ENCODE results near the gene CHGA.

CHGA gene

DNA sequence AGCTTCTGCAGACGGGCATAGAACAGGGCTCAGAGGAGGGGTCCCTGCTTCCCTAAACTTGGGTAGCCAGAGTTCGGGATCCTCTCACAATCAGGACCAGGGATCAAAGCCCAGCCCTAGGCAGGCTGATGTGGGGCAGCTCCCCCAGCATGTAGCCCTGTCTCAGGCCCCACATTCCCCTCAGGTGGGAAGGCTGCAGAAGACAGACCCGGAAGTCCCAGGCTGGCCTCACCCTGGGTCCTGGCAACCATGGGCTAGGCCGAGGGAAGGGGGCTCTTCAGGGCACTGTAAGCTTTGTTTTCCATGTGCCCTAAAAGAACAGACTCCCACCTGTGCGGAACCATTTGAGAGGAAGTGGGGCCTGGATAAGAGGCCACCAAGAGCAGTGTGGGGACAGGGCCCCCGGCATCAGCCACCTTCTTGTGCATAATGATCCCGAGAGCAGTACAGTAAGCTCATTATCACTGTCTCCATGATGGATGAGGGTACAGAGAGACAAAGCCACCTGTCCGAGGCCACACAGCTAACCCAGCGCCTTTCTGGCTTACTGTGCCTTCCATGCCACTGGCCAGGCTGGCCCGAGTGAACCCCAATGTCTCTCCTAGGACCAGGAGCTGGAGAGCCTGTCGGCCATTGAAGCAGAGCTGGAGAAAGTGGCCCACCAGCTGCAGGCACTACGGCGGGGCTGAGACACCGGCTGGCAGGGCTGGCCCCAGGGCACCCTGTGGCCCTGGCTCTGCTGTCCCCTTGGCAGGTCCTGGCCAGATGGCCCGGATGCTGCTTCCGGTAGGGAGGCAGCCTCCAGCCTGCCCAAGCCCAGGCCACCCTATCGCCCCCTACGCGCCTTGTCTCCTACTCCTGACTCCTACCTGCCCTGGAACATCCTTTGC lies 11.5 kb downstream of the CHGA start:
- Histone ChIP-seq H3K9me3 (ENCODE audit: control insufficient read depth, insufficient read depth, low read length) (no peaks in the 10 kb centered on the region), H3K4me1 (ENCODE audit: control insufficient read depth, insufficient read depth, low read length) (no peaks in the 10 kb centered on the region), H3K9ac (ENCODE audit: low read depth, low read length) (no peak overlapping the region), H3K36me3 (ENCODE audit: control insufficient read depth, insufficient read depth, low read length) (peaks cover 2% of the 10 kb centered on the region), H3K27me3 (ENCODE audit: control insufficient read depth, insufficient read depth, low read length) (no peaks in the 10 kb centered on the region), H3K4me3 (ENCODE audit: low read depth, low read length) (no peak overlapping the region)

DNA sequence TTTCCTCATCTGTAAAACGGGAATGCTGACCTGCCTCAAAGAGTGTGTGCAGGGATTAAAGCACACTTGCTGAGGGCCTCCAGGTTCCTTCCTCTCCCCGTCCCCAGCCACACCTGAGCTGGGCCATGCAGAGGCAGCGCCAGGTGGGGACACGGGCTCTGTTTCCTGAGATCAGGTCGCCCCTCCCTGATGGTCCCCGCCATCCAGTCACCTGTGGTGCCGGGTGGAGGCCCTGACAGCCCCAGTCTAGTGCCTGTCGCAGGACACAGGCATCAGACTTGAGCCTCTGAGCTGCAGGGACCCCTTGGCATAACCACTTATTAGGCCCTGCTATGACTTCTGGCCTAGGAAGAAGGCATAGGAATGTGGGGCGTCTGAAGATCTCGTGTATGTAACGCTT lies 12.5 kb downstream of the CHGA start:
- no peaks in the 10 kb centered on the region for H3K4me1 ChIP-seq (ENCODE audit: control insufficient read depth, insufficient read depth, low read length)
- no peaks in the 10 kb centered on the region for H3K27me3 ChIP-seq (ENCODE audit: control insufficient read depth, insufficient read depth, low read length)
- no peaks in the 10 kb centered on the region for H3K9me3 ChIP-seq (ENCODE audit: control insufficient read depth, insufficient read depth, low read length)
- no peak overlapping the region for H3K9ac ChIP-seq (ENCODE audit: low read depth, low read length)
- no peak overlapping the region for H3K4me3 ChIP-seq (ENCODE audit: low read depth, low read length)
- peaks cover 2% of the 10 kb centered on the region for H3K36me3 ChIP-seq (ENCODE audit: control insufficient read depth, insufficient read depth, low read length)

DNA sequence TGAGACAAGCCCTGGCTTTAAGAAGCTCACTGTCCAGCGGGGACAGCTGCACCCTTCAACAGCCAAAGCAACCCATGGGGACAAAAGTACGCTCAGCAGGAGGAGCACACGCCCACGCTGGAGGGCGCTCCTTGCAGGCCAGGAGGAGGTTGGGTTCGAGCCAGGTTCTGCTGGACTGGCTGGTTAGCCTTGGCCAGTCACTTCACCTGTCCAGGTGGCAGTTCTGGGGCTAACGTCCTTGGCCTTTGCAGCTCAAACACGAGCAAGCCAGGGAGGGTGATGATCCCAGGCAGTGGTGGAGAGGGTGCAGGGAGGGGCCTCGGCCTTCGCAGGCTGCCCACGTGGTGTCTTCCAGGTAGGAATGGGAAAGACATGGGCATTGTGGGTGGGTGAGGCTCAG lies 13.1 kb downstream of the CHGA start:
- Histone ChIP-seq H3K4me3 (ENCODE audit: low read depth, low read length) (no peak overlapping the region), H3K36me3 (ENCODE audit: control insufficient read depth, insufficient read depth, low read length) (peaks cover 5% of the 10 kb centered on the region), H3K9ac (ENCODE audit: low read depth, low read length) (no peak overlapping the region), H3K4me1 (ENCODE audit: control insufficient read depth, insufficient read depth, low read length) (no peaks in the 10 kb centered on the region), H3K9me3 (ENCODE audit: control insufficient read depth, insufficient read depth, low read length) (no peaks in the 10 kb centered on the region), H3K27me3 (ENCODE audit: control insufficient read depth, insufficient read depth, low read length) (no peaks in the 10 kb centered on the region)

DNA sequence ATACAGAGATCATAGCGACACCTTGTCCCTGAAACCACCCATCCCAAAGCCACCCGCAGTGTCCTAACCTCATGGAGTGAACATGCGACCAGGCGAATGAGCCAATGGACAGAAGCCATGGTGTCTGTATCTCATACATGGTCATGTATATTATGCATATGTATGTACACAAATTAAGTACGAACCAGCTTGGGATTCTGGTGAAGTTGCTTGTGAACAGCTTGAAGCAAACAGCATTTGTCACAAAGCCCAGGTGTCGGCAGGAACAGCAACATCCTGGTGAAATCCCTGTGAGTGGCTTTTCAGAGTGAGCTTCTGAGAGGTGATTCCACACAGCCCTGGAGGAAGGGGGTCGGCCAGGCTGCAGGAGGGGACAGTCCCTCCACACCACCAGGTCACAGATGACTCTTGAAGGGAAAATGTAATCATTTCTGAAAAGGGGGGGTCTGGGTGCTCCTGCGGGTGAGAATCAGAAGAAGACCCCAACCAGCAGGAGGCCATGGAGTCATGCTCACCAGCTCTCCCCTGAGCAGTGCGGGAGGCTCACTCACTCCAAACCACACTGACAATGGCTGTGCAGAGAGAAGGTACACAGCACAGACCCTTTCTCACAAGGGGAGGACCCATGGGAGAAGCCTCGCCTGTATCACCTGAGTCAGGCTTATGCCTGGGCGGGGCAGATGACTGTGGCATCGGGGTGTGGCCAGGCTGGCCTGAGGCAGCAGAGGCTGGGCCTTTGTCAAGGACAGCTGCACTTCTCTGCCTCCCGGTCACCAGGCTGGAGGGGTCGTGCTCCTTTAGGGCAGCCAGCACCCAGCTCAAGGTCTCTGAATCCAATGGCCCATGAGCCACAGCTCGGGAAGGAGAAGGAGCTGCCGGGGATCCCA lies 14.3 kb downstream of the CHGA start:
- H3K4me1 ChIP-seq (ENCODE audit: control insufficient read depth, insufficient read depth, low read length) = no peaks in the 10 kb centered on the region
- H3K4me3 ChIP-seq (ENCODE audit: low read depth, low read length) = no peak overlapping the region
- no peak overlapping the region for H3K9ac ChIP-seq (ENCODE audit: low read depth, low read length)
- no peaks in the 10 kb centered on the region for H3K9me3 ChIP-seq (ENCODE audit: control insufficient read depth, insufficient read depth, low read length)
- H3K27me3 ChIP-seq (ENCODE audit: control insufficient read depth, insufficient read depth, low read length) = no peaks in the 10 kb centered on the region
- H3K36me3 ChIP-seq (ENCODE audit: control insufficient read depth, insufficient read depth, low read length) = peaks cover 8% of the 10 kb centered on the region

DNA sequence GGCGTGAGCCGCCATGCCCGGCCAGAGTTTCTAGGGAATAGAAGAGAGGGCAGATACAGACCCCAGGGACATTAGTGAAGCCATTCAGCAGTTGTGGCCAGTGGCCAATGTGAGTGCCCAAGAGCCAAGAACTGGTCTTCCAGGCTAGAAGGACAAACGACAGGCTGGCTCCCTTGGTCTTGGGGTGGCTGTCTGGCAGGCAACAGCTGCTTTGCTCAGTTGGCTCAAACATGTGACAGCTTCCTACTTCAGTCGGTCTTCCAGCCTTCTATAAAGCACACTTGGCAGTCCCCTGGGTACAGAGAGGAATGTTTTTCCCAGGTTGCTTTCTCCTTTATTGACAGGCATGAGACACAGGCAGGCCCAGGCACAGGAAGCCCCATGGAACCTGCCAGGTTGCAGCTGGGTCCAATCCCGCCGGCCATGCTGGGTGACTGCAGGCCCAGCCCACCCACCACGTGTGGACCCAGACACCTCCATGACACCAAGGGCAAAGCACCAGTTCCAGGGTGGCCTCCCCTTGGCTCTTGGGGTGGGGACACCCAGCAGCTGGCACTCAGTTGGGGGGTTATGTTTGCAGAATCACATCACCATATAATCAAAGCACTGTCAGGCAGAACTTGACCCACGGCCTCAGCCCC lies 15.4 kb downstream of the CHGA start:
- Histone ChIP-seq H3K27me3 (ENCODE audit: control insufficient read depth, insufficient read depth, low read length) (no peaks in the 10 kb centered on the region), H3K36me3 (ENCODE audit: control insufficient read depth, insufficient read depth, low read length) (peaks cover 8% of the 10 kb centered on the region), H3K9ac (ENCODE audit: low read depth, low read length) (no peak overlapping the region), H3K4me1 (ENCODE audit: control insufficient read depth, insufficient read depth, low read length) (no peaks in the 10 kb centered on the region), H3K4me3 (ENCODE audit: low read depth, low read length) (no peak overlapping the region), H3K9me3 (ENCODE audit: control insufficient read depth, insufficient read depth, low read length) (no peaks in the 10 kb centered on the region)

DNA sequence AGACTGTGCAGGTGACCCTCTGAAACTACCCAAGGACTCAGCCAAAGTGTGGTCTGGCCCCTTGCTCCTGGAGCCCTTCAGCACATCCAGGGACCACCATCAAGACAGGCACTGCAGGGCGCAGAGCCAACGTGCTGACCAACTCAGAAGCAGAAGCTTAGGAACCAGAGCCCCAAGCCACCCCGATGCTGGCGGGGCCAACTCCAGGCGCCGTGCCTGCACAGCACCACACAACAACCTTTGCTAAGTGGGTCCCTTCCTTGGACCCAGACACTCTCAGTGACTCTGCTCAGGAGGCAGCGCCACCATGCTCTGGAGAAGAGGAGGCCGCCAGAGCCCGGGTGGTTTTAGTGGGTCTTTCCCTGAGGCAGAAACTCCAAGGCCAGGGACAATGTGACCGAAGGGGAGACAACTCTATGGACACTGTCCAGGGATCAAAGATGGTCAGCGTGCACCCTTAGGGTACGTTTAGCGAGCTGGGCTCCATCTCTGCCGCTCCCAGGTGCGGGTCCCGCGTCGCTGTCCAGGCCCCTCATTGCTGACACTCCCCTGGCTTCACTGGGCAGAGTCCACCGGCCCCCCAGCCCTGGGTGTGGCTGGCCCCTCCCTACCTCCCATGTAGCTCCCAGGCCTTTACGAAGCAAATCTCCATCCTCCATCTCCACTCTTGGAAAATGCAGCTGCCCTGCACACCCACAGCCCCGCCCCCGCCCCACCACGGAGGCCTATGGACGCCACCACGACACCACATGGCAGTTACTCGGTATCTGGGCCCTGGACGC lies 16.1 kb downstream of the CHGA start:
- H3K27me3 ChIP-seq (ENCODE audit: control insufficient read depth, insufficient read depth, low read length) = no peaks in the 10 kb centered on the region
- no peaks in the 10 kb centered on the region for H3K9me3 ChIP-seq (ENCODE audit: control insufficient read depth, insufficient read depth, low read length)
- peaks cover 8% of the 10 kb centered on the region for H3K36me3 ChIP-seq (ENCODE audit: control insufficient read depth, insufficient read depth, low read length)
- no peaks in the 10 kb centered on the region for H3K4me1 ChIP-seq (ENCODE audit: control insufficient read depth, insufficient read depth, low read length)
- no peak overlapping the region for H3K9ac ChIP-seq (ENCODE audit: low read depth, low read length)
- no peak overlapping the region for H3K4me3 ChIP-seq (ENCODE audit: low read depth, low read length)

DNA sequence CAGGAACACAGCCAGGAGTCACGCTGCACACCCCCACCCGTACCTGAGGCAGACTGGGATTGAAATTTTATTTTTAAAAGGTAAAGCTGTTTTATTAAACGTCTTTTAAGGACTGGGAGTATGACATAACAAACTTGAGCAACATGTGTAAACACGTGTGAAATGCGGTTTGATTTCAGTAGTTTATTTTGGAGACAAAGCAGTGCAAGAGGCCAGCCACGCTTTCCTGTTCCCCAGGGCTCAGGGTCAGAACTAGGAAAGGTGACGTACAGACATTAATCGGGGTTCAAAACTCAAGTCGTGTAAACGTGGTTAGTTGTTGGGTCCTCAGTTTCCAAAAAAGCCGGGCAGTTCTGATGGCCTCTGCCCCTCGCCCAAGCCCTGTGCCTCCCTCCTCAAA lies 16.7 kb downstream of the CHGA start:
- H3K9me3 ChIP-seq (ENCODE audit: control insufficient read depth, insufficient read depth, low read length) = no peaks in the 10 kb centered on the region
- H3K9ac ChIP-seq (ENCODE audit: low read depth, low read length) = no peak overlapping the region
- no peaks in the 10 kb centered on the region for H3K27me3 ChIP-seq (ENCODE audit: control insufficient read depth, insufficient read depth, low read length)
- peaks cover 9% of the 10 kb centered on the region for H3K36me3 ChIP-seq (ENCODE audit: control insufficient read depth, insufficient read depth, low read length)
- H3K4me1 ChIP-seq (ENCODE audit: control insufficient read depth, insufficient read depth, low read length) = no peaks in the 10 kb centered on the region
- H3K4me3 ChIP-seq (ENCODE audit: low read depth, low read length) = no peak overlapping the region

DNA sequence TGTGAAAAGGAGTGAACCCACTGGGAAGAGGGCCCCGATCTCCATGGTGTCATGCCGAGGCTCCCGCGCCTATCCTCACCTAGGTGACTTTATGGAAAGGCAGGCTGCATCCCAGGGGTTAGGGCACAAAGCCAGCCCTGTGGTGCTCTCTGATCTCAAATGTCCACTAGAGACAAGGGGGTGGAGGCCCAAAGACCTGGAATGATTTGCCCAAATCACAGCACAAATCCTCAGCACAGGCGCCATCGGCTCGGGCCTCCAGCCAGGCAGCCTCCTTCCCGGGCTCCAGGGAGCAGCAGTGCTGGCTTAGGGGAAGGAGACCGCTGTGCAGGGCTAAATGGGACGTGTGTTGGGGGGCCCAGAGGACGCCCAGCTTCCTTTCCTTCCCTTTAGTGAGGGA lies 17.6 kb downstream of the CHGA start:
- no peaks in the 10 kb centered on the region for H3K4me1 ChIP-seq (ENCODE audit: control insufficient read depth, insufficient read depth, low read length)
- H3K27me3 ChIP-seq (ENCODE audit: control insufficient read depth, insufficient read depth, low read length) = no peaks in the 10 kb centered on the region
- H3K36me3 ChIP-seq (ENCODE audit: control insufficient read depth, insufficient read depth, low read length) = peaks cover 15% of the 10 kb centered on the region
- no peaks in the 10 kb centered on the region for H3K9me3 ChIP-seq (ENCODE audit: control insufficient read depth, insufficient read depth, low read length)
- no peak overlapping the region for H3K4me3 ChIP-seq (ENCODE audit: low read depth, low read length)
- H3K9ac ChIP-seq (ENCODE audit: low read depth, low read length) = no peak overlapping the region

DNA sequence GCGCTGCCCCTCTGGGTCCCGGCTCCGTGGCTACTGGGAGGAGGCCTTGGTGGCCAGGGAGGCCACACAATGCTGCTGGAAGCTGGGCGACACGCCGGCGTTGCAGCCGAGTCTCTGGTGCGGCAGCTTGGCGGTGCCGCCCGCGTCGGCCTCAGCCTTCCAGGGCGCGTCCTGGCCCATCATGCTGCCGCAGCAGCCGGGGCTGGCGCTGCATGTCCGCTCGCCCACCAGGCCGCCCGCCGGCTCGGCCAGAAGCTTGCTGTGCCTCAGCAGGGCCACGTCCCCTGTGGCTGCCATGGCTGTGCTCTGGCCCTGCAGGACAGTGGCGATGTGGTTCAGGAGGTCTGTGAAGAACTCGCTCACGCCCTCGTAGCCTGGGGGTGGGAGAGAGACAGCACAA lies 18.6 kb downstream of the CHGA start:
- no peaks in the 10 kb centered on the region for H3K4me1 ChIP-seq (ENCODE audit: control insufficient read depth, insufficient read depth, low read length)
- H3K27me3 ChIP-seq (ENCODE audit: control insufficient read depth, insufficient read depth, low read length) = no peaks in the 10 kb centered on the region
- no peak overlapping the region for H3K4me3 ChIP-seq (ENCODE audit: low read depth, low read length)
- no peak overlapping the region for H3K9ac ChIP-seq (ENCODE audit: low read depth, low read length)
- no peaks in the 10 kb centered on the region for H3K9me3 ChIP-seq (ENCODE audit: control insufficient read depth, insufficient read depth, low read length)
- H3K36me3 ChIP-seq (ENCODE audit: control insufficient read depth, insufficient read depth, low read length) = peaks cover 21% of the 10 kb centered on the region

DNA sequence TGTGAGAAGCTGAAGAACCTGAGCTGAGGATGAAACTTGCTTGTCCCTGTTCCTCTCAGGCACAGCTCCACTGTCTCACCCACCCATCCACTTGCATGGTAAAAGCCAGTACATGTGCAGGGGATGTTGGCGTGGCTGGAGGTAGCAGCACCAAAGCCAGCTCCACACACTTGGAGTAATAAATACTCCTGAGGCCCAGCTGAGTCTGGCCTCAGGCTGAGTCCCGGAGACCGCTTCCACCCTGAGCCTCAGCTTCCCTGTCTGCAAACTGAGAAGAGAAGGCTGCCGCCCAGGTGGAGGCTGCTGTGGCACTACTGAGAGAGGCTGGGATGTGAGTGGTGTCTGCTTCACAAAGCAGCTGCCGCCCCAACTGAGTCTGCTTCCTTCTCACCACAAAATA lies 19.2 kb downstream of the CHGA start:
- no peak overlapping the region for H3K9ac ChIP-seq (ENCODE audit: low read depth, low read length)
- H3K36me3 ChIP-seq (ENCODE audit: control insufficient read depth, insufficient read depth, low read length) = peaks cover 21% of the 10 kb centered on the region
- no peak overlapping the region for H3K4me3 ChIP-seq (ENCODE audit: low read depth, low read length)
- no peaks in the 10 kb centered on the region for H3K9me3 ChIP-seq (ENCODE audit: control insufficient read depth, insufficient read depth, low read length)
- H3K4me1 ChIP-seq (ENCODE audit: control insufficient read depth, insufficient read depth, low read length) = no peaks in the 10 kb centered on the region
- no peaks in the 10 kb centered on the region for H3K27me3 ChIP-seq (ENCODE audit: control insufficient read depth, insufficient read depth, low read length)

DNA sequence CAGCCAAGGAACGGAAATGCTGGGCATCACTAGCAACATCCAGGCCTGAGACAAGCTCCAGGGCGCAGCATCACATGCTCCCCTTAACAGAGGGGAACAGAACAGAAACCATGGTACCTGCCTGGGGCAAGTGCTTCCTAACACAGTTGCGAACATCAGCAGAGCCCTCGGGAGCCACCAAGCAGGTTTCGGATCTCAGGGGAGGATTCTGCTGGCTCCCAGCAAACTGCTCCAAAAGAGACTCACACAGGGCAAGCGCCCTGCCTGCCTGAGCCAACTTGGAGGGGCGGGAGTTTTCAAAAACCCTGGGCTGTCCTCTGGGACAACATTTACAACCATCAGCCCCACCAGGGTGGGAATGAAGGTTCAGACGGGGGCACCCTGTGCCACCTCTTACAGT lies 19.6 kb downstream of the CHGA start:
- Histone ChIP-seq H3K9me3 (ENCODE audit: control insufficient read depth, insufficient read depth, low read length) (no peaks in the 10 kb centered on the region), H3K36me3 (ENCODE audit: control insufficient read depth, insufficient read depth, low read length) (peaks cover 21% of the 10 kb centered on the region), H3K4me3 (ENCODE audit: low read depth, low read length) (no peak overlapping the region), H3K4me1 (ENCODE audit: control insufficient read depth, insufficient read depth, low read length) (no peaks in the 10 kb centered on the region), H3K27me3 (ENCODE audit: control insufficient read depth, insufficient read depth, low read length) (no peaks in the 10 kb centered on the region), H3K9ac (ENCODE audit: low read depth, low read length) (no peak overlapping the region)

Data from iPS-15b (cell line).